Gastroesophageal sphincter (tissue), 4 donors: ENCODE measurements around the gene C22orf15. TPM values are rescaled to one million over a fixed set of nuclear protein-coding genes. Genes with fewer than 3 reads are reported as not detected.
A peak's percentile ranks its signal among the peaks of the same experiment; 100 is the strongest.

Source experiments
- ATAC-seq: fragments of 150-250 bp; one replicate; pipeline ENCODE4 v1.9.1; 2016; ENCODE audit warnings: mild to moderate bottlenecking, moderate library complexity
- H3K27ac ChIP-seq, 4 donors: fragments of 200-600 bp; sonication (generic) in 3 of 4; 1 replicate in 3 of 4; 2 replicates in 1 of 4; pipeline ENCODE4 v1.5.1; 2016 to 2019
- H3K27me3 ChIP-seq: fragments of 200-600 bp; sonication (generic); one replicate; pipeline ENCODE4 v1.5.1; 2019
- H3K36me3 ChIP-seq, 2 donors: fragments of 200-600 bp; sonication (generic); one replicate each; pipeline ENCODE4 v1.5.1; 2019; ENCODE audit warnings: control low read depth in 1 of 2
- H3K4me1 ChIP-seq, 3 donors: fragments of 200-600 bp; sonication (generic); 1 replicate in 2 of 3; 2 replicates in 1 of 3; pipeline ENCODE4 v1.5.1; 2016 to 2019; ENCODE audit warnings: control low read depth in 2 of 3
- H3K4me3 ChIP-seq, 2 donors: fragments of 200-600 bp; sonication (generic); one replicate each; pipeline ENCODE4 v1.5.1; 2019; ENCODE audit warnings: mild to moderate bottlenecking in 1 of 2, moderate library complexity in 1 of 2
- H3K9me3 ChIP-seq, 3 donors: fragments of 200-600 bp; sonication (generic); one replicate each; pipeline ENCODE4 v1.5.1; 2017 to 2019; ENCODE audit warnings: control low read depth in 2 of 3
- EP300 ChIP-seq: sonication (generic); formaldehyde crosslinking; IDR thresholded peaks from one replicate; pipeline ENCODE4 v1.6.1; 2017; ENCODE audit warnings: antibody characterized with exemption, mild to moderate bottlenecking
- POLR2A ChIP-seq, 2 donors: fragments of 450-650 bp; IDR thresholded peaks; one replicate each; pipeline ENCODE4 v1.6.1; 2017; ENCODE audit warnings: antibody characterized with exemption in 2 of 2, mild to moderate bottlenecking in 2 of 2, moderate library complexity in 1 of 2
- POLR2AphosphoS5 ChIP-seq: sonication (generic); formaldehyde crosslinking; IDR thresholded peaks from one replicate; pipeline ENCODE4 v1.6.1; 2017; ENCODE audit warnings: antibody characterized with exemption
- WGBS, 2 donors: methylation state at CpG; one replicate each; pipeline ENCODE4 v1.1.5; 2018; ENCODE audit warnings: low coverage in 1 of 2; 5-methylcytosine and 5-hydroxymethylcytosine counted together
- total RNA-seq, 4 donors: library from RNA; depleted of rRNA; stranded (reverse); fragments of >200 nt; gene quantifications; one replicate each; pipeline ENCODE4 v1.1.0, GENCODE V29; 2016
- TF ChIP-seq, protein P1 (sequence below), 4 experiments: fragments of 200-600 bp in 2 of 4; fragments of 450-650 bp in 2 of 4; sonication (generic) in 1 of 4; IDR thresholded peaks; one replicate each; pipeline ENCODE4 v1.5.1; 2017 to 2019; ENCODE audit warnings: antibody characterized with exemption in 4 of 4, mild to moderate bottlenecking in 2 of 4, moderate library complexity in 2 of 4

Gene C22orf15
- total RNA-seq, 4 donors from 2014 or later: 0.54 to 0.81 TPM; not detected in 2

DNA sequence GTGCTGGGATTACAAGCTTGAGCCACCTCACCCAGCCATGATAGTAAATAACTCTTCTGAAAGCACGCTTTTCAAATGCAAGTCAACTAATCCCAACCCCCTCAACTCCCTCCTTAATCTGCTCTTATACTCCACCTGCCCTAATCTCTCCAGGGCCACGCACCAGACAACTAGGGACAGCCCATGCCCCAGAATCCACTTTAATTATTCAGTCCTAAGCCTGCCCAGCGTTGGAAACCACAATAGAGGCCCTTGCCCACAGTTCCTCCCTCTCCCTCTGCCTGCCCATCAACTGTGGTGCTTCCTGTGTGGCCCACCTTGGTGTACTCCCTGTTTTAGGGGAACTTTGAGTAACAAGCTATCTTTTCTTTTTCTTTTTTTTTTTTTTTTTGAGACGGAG, 5.9 kb upstream of the C22orf15 start:
- 61 to 79% methylated on average over 3 of the region's 4 CpGs for WGBS, 2 donors
- no peak for ATAC-seq
- H3K27ac ChIP-seq: no peak overlapping the region
- H3K27me3 ChIP-seq: no peaks in the 10 kb centered on the region
- TF ChIP-seq, protein P1, sequence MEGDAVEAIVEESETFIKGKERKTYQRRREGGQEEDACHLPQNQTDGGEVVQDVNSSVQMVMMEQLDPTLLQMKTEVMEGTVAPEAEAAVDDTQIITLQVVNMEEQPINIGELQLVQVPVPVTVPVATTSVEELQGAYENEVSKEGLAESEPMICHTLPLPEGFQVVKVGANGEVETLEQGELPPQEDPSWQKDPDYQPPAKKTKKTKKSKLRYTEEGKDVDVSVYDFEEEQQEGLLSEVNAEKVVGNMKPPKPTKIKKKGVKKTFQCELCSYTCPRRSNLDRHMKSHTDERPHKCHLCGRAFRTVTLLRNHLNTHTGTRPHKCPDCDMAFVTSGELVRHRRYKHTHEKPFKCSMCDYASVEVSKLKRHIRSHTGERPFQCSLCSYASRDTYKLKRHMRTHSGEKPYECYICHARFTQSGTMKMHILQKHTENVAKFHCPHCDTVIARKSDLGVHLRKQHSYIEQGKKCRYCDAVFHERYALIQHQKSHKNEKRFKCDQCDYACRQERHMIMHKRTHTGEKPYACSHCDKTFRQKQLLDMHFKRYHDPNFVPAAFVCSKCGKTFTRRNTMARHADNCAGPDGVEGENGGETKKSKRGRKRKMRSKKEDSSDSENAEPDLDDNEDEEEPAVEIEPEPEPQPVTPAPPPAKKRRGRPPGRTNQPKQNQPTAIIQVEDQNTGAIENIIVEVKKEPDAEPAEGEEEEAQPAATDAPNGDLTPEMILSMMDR (IDR thresholded peaks at IDR 0.05): no peak
- TF ChIP-seq EP300 (no peak), POLR2AphosphoS5 (no peak), POLR2A (IDR thresholded peaks at IDR 0.05) (no peak)
- H3K9me3 ChIP-seq: no peaks in the 10 kb centered on the region
- peaks cover 0 to 5% (median 0%) of the 10 kb centered on the region in 3 donors for H3K4me1 ChIP-seq
- no peak overlapping the region for H3K4me3 ChIP-seq
- no peaks in the 10 kb centered on the region for H3K36me3 ChIP-seq

DNA sequence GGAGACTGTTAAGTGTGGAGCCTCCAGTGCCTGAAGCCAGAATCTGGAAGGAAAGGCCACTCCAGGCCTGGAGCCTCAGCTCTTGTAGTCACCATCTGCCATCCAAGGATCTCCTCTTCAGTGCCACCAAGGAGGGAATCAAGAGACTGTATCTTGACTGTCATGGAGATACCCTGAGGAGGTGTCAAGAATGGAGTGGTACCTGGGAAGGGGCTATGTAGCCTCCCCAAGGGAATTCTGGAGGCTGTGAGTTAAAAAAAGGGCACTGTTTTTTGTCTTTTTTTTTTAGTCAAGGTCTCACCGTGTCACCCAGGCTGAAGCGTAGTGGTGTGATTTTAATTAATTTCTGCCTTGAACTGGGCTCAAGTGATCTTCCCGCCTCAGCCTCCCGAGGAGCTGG, 3.2 kb upstream of the C22orf15 start:
- Histone ChIP-seq H3K4me1 (peaks cover 0 to 22% (median 0%) of the 10 kb centered on the region in 3 donors), H3K4me3 (no peak overlapping the region), H3K27ac (no peak overlapping the region), H3K9me3 (no peaks in the 10 kb centered on the region), H3K27me3 (no peaks in the 10 kb centered on the region), H3K36me3 (no peaks in the 10 kb centered on the region)
- no peak for TF ChIP-seq EP300
- TF ChIP-seq POLR2A (IDR thresholded peaks at IDR 0.05): no peak
- TF ChIP-seq, protein P1 (IDR thresholded peaks at IDR 0.05): no peak
- TF ChIP-seq POLR2AphosphoS5: no peak
- WGBS, 2 donors: 81 to 96% methylated on average over 4 of the region's 4 CpGs
- no peak for ATAC-seq

DNA sequence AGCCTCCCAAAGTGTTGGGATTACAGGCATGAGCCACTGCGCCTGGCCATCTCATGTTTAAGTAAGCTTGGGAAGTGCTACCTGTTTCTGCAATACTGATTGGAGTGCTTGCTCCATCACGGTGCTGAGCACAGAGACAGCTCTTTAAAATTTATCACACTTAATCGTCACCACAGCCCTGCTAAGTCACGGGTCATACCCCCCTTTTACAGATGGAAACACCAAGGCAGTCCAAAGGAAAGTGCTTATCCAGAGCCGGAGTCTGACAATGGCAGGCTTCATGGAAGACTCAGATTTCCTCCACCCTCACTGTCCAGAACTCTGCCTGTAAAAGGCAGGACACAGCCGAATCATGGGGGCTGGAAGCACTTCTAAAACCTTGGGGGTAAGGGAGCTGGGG, 2.7 kb upstream of the C22orf15 start:
- Histone ChIP-seq H3K27ac (no peak overlapping the region), H3K4me1 (peaks cover 0 to 27% (median 0%) of the 10 kb centered on the region in 3 donors), H3K9me3 (no peaks in the 10 kb centered on the region), H3K4me3 (no peak overlapping the region), H3K36me3 (no peaks in the 10 kb centered on the region), H3K27me3 (no peaks in the 10 kb centered on the region)
- ATAC-seq: no peak
- WGBS, 2 donors: 75 to 88% methylated on average over 2 to 3 of the region's 6 CpGs
- TF ChIP-seq, protein P1 (IDR thresholded peaks at IDR 0.05): no peak
- no peak for TF ChIP-seq POLR2AphosphoS5
- TF ChIP-seq POLR2A (IDR thresholded peaks at IDR 0.05): no peak
- TF ChIP-seq EP300: no peak

DNA sequence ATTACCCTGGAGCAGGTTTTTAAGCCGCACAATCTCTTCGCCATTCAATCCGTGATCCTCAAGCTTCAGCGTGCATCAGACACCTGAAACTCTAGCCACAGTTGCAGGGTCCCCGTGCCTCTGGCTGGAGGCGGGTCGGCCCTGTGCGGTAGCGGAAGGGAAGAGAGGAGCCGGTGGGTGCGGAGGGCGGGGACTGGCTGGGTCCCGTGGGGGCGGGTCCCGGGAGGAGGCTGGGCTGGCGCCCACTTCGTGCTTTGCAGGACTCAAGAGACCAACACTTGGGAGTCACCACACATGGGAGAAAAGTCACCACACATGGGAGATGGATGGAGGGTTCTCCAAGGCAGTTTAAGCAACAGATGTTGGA, 772 bp downstream of the C22orf15 start:
- no peaks in the 10 kb centered on the region for H3K9me3 ChIP-seq
- peaks cover 0 to 62% (median under 1%) of the 10 kb centered on the region in 3 donors for H3K4me1 ChIP-seq
- H3K4me3 ChIP-seq: peak overlapping the region in 1 of 2 donors; percentile 32
- no peak for ATAC-seq
- H3K27me3 ChIP-seq: no peaks in the 10 kb centered on the region
- WGBS, 2 donors: 40% methylated on average over 1 of the region's 17 CpGs; no CpG with 5 or more reads in 1 of the 2 donors
- TF ChIP-seq POLR2AphosphoS5 (no peak), EP300 (no peak), POLR2A (IDR thresholded peaks at IDR 0.05) (no peak)
- TF ChIP-seq, protein P1 (IDR thresholded peaks at IDR 0.05): no peak
- H3K36me3 ChIP-seq: peaks cover 0 to 3% of the 10 kb centered on the region in 2 donors
- peak overlapping the region in 3 of 4 donors; percentile 26 to 53 (median 44) for H3K27ac ChIP-seq

DNA sequence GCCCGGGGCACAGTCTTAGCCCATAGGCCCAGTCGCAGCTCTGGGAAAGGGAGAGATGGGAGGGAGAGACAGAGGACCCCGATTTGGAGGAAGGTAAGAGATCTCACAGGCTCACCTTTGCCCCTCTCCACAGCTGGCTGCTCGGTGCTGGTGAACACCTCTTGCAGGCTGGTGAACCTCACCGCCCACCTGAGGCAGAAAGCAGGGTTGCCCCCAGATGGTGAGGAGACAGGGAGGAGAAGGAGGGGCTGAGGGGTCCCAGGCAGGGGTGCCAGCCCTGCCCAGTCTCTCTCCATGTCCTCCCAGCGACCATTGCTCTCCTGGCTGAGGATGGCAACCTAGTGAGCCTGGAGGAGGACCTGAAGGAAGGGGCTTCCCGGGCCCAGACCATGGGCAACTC, 1.2 kb downstream of the C22orf15 start:
- no peaks in the 10 kb centered on the region for H3K27me3 ChIP-seq
- peaks cover 0 to 3% of the 10 kb centered on the region in 2 donors for H3K36me3 ChIP-seq
- H3K27ac ChIP-seq: peak overlapping the region in 2 of 4 donors; percentile 26 to 44
- ATAC-seq: no peak
- H3K4me3 ChIP-seq: peak overlapping the region in 1 of 2 donors; percentile 32
- no peaks in the 10 kb centered on the region for H3K9me3 ChIP-seq
- TF ChIP-seq EP300 (no peak), POLR2AphosphoS5 (no peak), POLR2A (IDR thresholded peaks at IDR 0.05) (no peak)
- TF ChIP-seq, protein P1 (IDR thresholded peaks at IDR 0.05): no peak
- H3K4me1 ChIP-seq: peaks cover 0 to 66% (median 5%) of the 10 kb centered on the region in 3 donors
- 38% methylated on average over 6 of the region's 7 CpGs; no CpG with 5 or more reads in 1 of the 2 donors for WGBS, 2 donors
